HG03025 (cell line): Measurements from ENCODE around the gene IDH3A.
"Not testable (repeated sequence)": the region's sequence is repeated elsewhere in the genome, so short reads cannot be mapped to it uniquely, and the experiment has no call there.

Experiments used
- ATAC-seq: cut with Tn5 transposase; IDR thresholded peaks from one replicate; pipeline ENCODE4 v1.9.1; 2021; ENCODE audit warnings: mild to moderate bottlenecking, moderate library complexity; ENCODE audit not compliant: unreplicated experiment, low FRiP score

IDH3A gene

GRCh38 chr15:78129077-78129750, 19.9 kb upstream of the IDH3A start:
- no peak for ATAC-seq

GRCh38 chr15:78129751-78130287, 19.3 kb upstream of the IDH3A start:
- no peak for ATAC-seq

DNA sequence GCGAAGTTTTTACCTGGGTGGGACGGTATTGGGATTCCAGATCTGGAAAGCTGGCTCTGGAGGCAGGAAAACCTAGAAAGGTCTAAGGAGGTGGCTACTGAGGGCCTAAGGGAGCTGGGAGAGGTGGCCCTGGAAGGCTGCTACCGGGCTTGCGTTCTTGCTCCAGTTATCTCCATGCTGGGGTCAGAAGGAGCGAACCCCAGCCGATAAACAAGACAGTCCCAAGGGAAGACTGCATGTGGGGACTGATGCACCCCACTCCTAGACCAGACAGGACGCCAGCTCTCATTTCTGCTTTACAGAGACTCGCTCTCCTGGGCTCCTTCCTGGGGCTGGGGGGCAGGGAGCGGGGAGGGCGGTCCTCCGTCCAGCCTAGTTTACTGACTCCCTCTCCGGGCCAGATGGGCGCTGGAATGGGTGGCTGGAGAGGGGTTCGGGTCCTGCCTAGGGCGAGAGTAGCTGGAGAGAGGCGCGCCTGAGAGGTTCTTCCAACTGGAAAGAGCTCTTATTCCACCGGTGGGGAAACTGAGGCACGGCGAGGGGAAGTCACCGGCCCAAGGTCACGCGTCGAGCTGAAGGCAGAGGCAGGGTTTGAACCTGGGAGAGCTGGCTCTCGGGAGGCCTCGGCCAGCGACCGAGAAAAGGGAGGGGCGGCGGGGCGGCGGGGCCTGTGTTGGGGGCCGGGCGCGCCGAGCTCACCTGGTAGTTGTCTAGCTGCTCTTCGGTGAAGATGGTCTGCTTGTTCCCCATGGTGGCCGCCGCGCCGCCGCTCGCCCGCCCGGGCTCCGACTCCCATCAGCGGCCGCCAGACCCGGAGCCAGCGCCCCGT, 18.5 kb upstream of the IDH3A start:
- peak; percentile 35 for ATAC-seq

DNA sequence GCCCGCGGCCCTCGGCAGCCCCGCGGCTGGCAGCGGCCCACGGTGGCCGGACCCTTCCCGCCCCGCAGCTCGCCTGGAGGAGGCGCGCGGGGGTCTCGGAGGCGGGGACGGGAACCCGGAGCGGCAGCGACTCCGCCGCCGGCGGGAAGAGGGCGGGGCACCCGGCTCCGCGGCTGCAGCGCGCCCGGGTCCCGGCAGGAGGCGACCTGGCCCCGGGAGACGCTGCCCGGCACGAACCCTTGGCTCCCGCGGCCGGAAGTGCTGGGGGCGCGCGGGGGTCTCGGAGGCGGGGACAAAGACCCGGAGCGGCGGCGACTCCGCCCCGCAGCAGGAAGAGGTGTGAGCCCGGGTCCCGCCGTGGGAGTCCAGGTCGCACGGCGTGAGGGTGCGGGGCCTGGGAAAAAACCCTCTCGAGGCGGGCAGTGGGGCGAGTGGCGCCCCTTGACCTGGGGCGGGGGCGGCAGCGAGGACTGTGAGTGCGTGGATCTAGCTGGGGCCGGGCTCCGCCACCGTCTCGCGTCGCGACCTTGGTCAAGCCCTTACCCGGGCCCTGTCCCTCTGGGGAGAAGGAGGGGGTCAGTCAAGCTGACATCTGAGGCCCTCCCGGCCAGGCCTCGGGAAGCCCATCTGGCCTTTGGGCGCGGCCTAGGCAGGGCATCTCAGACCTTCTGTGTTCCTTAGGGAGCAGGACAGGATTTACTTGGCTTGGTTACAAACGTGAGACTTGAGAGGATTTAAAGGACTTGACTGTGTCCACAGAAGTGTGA, 17.7 kb upstream of the IDH3A start, which contains the start of gene CIB2:
Gene CIB2 (minus strand): TSS at position 151 of the 767 bp plus-strand sequence. CDS start 230 bp downstream, outside the sequence.
- ATAC-seq: peak; percentile 63

DNA sequence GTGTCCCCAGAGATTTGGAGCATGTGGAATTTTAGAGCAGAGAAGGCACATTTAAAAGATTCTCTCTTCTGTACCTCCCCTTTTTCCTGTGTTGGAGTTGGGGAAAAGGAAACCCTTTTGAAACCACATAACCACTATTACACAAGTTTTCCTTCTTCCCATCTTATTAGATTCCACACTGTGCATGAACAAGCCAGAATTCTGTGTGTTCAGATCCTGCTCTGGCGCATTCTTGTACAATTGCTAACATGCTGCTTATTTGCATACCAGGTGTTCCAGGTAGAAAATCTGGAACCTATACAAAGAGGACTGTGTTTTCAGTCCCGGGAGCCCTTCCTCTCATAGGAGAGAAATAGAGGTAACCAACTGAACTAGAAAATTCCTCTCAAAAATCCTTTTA, 15.4 kb upstream of the IDH3A start:
- no peak for ATAC-seq

GRCh38 chr15:78139578-78139977, 9.6 kb upstream of the IDH3A start:
- ATAC-seq: no peak

- no peak for ATAC-seq
These were observed 8.9 kb upstream of the IDH3A start for GRCh38 chr15:78140292-78140691.

DNA sequence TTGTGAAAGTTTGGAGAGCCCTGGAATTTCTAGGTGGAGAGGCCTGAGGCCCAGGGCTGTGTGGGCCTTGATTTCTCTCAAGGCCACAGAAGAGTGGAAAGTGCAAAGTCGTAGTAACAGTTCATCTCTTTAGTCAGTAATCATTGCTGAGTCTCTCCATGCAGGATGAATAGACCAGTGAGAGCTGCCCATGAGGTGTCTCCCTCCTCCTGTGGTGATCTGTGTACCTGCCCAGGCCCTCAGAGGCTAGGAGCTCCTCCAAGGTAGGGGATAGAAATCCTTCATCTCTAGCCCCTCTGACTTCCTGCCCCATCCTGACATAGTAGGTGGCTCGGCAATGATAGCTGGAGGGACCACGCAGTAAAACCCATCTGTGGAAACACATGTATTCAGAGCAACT, 6.8 kb upstream of the IDH3A start:
- no peak for ATAC-seq

DNA sequence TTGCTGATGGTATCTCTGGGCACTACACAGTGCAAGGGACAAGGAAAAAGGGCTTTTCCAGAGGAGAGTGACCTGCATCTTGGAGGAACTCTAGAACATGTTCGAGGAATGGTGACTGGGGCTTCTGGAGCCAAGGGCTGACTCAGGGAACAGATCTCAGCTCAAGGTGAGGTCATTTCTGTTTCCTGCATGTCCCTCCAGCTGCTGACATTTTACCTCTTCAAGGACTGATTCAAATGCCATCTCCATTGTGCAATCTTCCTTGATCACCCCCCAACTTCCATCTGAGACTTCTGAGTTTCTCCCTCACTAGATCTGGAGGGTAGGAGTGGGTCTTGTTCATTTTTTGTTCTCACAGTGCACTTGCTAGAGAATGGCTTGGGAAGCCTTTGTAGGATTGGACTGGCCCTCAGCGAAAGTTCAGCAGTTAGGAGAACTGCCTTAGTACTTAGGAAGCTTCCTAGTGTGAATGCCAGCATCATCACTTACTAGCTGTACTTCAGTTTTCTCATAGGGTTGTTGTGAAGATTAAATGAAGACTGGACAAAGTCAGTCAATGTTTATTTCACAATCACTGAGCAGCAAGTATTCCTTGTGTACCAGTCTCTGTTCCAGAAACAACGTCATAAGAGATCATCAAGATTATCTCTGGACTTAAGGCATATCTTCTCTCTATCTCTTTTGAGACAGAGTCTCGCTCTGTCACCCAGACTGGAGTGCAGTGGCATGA, 2.6 kb upstream of the IDH3A start:
- no peak for ATAC-seq

DNA sequence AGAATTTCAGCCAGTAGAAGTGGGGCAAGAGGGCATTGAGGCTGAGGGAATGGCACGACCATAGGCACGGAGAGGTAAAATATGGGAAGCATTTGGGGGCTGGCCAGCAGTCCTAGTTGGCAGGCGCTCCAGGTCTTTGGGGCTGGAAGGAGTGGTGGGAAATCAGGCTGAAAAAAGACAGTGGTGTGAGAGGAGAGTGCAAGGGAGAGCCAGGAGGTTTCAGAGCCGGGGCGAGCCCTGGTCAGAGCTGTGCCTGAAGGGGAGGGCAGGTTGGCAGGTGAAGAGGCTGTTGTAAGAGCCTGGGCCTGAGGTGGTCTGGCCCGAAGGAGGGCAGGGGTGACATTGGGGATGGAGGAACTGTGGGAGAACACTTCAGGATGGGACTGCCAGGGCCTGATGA, 1.6 kb upstream of the IDH3A start:
- no peak for ATAC-seq

GRCh38 chr15:78148392-78149067, 632 bp upstream of the IDH3A start:
- no peak for ATAC-seq

- no peak for ATAC-seq
These were observed 916 bp downstream of the IDH3A start for GRCh38 chr15:78149805-78150751.

GRCh38 chr15:78151075-78151474, 1.9 kb downstream of the IDH3A start:
- ATAC-seq: not testable (repeated sequence)

- no peak for ATAC-seq
These were observed 5.8 kb downstream of the IDH3A start for GRCh38 chr15:78154955-78155354.

DNA sequence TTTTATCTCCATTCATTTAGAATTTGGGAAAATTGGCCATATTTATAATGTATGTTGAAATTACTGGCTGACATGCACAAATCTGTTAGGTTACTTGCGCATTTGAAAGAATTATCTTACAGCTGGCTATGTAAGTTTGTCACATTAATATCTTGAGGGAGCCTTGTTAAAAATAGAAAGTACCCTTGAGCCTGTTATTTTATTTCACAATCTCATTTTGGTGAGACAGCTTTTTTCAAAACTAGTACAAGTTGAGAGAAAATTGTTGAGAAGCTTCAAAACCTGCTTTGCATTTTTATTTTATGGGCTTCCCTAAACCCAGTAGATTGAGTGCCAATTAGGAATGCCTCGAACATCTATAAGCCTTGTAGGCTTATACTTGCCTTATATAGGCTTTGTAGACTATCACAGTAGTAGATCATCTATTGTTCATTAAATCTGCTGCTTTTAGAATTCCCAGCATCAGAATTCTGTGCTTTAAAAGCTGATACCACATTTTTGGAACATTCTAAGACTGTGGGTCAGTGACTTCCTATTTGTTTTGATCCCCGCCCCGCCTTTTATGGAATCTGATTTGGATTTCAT, 6.3 kb downstream of the IDH3A start:
- no peak for ATAC-seq

DNA sequence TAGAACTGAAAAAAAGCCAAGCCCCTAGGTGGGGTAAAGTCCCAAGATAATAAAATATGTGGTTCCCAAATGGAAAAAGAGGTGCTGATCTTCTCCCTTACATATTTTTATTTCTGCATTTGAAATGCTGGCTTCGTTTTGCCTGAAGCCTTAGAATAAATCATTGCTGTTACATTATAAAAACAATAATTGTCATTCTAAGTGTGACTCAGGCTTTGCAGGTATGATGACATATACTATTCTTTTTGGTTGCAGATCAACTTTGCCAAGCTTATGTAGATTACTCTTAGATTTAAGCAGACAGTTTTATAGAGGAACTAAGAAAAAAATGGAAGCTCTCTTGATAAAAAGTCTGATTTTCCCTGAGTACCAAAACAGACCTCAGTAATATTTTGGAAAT, 7.5 kb downstream of the IDH3A start:
- no peak for ATAC-seq

- no peak for ATAC-seq
These were observed 8.0 kb downstream of the IDH3A start for GRCh38 chr15:78157203-78157602.

- ATAC-seq: no peak
These were observed 10.2 kb downstream of the IDH3A start for GRCh38 chr15:78159395-78159794.
